ENCODE data around the gene CXCR6.

Gene CXCR6

DNA sequence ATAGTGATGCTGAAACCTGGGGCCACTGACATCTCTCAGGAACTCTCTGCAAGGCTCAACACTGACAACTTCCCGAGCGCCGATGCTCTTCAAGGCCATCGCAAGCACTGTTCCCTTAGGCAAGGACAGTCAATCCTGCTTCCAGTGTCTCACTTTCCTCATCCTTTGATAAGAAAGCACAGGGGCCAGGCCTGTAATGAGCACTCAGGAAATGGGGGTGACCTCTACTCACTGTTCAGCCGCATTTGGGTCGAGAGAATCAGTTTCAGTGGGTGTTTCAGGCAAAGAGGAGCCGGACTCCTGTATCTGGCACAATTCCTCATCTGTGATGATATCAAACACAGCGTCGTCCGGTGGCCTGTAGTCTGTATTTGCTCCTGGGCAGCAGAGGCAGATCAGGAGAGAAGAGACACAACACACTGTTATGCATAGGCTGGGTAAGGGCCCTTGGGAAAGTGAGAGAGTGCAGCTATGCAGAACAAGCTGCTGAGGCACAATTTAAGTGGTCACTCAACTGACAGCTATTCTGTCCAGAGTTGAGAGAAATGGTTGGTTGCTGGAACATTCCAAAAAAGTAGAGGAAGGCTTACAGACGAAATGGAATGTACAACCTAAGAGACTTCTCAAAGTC is 11.9 kb downstream of the CXCR6 start:
- Histone ChIP-seq H4K20me1 (ENCODE audit: insufficient read depth, low read length) (no peaks in the 10 kb centered on the region), H3K9me3 (replicated peaks; ENCODE audit: insufficient read depth, low read length) (no peaks in the 10 kb centered on the region), H3F3A (ENCODE audit: insufficient read depth, low read length) (no peaks in the 10 kb centered on the region), H3K36me3 (replicated peaks; ENCODE audit: insufficient read depth, low read length) (no peaks in the 10 kb centered on the region), H3K79me2 (ENCODE audit: low read length) (no peaks in the 10 kb centered on the region), H3K4me2 (ENCODE audit: low read depth, low read length) (no peak overlapping the region), H2AFZ (ENCODE audit: low read length) (no peak overlapping the region), H3K9me2 (replicated peaks; ENCODE audit: insufficient read depth, low read length) (no peaks in the 10 kb centered on the region), H3K27me3 (replicated peaks; ENCODE audit: insufficient read depth, low read length) (no peaks in the 10 kb centered on the region), H3K4me1 (ENCODE audit: low read length) (no peaks in the 10 kb centered on the region), H3K4me3 (ENCODE audit: low read length) (no peak overlapping the region), H3K9ac (ENCODE audit: low read length) (no peak overlapping the region), H3K27ac (ENCODE audit: low read length) (no peak overlapping the region)
- no peak for DNase-seq
- TF ChIP-seq EZH2 (optimal IDR thresholded peaks at IDR 0.05; ENCODE audit: low read depth, low read length) (no peak), EZH2phosphoT487 (IDR thresholded peaks at IDR 0.05; ENCODE audit: low read length) (no peak)
- TF ChIP-seq, protein P1, sequence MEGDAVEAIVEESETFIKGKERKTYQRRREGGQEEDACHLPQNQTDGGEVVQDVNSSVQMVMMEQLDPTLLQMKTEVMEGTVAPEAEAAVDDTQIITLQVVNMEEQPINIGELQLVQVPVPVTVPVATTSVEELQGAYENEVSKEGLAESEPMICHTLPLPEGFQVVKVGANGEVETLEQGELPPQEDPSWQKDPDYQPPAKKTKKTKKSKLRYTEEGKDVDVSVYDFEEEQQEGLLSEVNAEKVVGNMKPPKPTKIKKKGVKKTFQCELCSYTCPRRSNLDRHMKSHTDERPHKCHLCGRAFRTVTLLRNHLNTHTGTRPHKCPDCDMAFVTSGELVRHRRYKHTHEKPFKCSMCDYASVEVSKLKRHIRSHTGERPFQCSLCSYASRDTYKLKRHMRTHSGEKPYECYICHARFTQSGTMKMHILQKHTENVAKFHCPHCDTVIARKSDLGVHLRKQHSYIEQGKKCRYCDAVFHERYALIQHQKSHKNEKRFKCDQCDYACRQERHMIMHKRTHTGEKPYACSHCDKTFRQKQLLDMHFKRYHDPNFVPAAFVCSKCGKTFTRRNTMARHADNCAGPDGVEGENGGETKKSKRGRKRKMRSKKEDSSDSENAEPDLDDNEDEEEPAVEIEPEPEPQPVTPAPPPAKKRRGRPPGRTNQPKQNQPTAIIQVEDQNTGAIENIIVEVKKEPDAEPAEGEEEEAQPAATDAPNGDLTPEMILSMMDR (IDR thresholded peaks at IDR 0.05; ENCODE audit: low read length): no peak

DNA sequence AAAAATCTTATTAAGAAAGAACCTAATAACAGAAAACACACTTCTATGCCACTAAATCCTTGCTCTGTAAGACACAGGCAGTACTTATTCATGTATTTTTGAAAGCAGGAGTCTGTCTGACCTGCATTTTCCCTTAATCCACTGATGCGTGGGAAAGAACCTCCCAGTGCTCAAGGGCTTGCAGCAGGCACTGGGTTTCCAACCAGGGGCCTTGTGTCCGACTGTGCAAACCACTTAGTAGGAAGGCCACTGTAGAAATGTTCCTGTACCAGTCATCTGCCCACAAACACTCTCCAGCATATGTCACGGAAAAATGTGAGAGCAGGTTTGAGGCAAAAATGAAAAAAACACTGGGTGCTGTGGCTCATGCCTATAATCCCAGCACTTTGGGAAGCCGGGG is 12.4 kb downstream of the CXCR6 start:
- no peak overlapping the region for H3K9ac ChIP-seq (ENCODE audit: low read length)
- no peaks in the 10 kb centered on the region for H3K9me2 ChIP-seq (replicated peaks; ENCODE audit: insufficient read depth, low read length)
- no peaks in the 10 kb centered on the region for H3K9me3 ChIP-seq (replicated peaks; ENCODE audit: insufficient read depth, low read length)
- H3K27me3 ChIP-seq (replicated peaks; ENCODE audit: insufficient read depth, low read length): no peaks in the 10 kb centered on the region
- H4K20me1 ChIP-seq (ENCODE audit: insufficient read depth, low read length): no peaks in the 10 kb centered on the region
- no peak for DNase-seq
- H3K4me2 ChIP-seq (ENCODE audit: low read depth, low read length): no peak overlapping the region
- no peak overlapping the region for H2AFZ ChIP-seq (ENCODE audit: low read length)
- no peak overlapping the region for H3K4me3 ChIP-seq (ENCODE audit: low read length)
- no peaks in the 10 kb centered on the region for H3K4me1 ChIP-seq (ENCODE audit: low read length)
- no peaks in the 10 kb centered on the region for H3F3A ChIP-seq (ENCODE audit: insufficient read depth, low read length)
- H3K79me2 ChIP-seq (ENCODE audit: low read length): no peaks in the 10 kb centered on the region
- TF ChIP-seq, protein P1 (IDR thresholded peaks at IDR 0.05; ENCODE audit: low read length): no peak
- H3K36me3 ChIP-seq (replicated peaks; ENCODE audit: insufficient read depth, low read length): no peaks in the 10 kb centered on the region
- no peak overlapping the region for H3K27ac ChIP-seq (ENCODE audit: low read length)

DNA sequence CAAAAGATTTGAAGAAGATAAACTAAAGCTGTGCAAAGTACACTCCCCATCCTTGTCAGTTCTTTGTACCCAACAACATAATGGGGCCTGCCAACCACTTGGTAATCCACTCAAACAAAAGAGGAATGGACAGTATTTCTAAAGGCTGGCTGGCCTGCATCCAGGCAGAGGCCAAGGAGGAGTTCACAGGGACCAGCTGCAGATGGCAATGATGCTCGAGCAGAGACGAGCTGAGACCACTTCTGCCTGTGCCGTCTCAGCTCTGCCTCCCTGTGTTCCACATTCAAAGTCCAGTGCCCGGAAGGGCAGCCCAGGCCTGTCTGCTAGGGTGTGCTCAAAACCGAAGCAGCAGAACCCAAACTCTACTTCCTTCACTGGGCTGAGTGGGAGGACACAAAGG is 14.3 kb downstream of the CXCR6 start:
- no peaks in the 10 kb centered on the region for H3K36me3 ChIP-seq (replicated peaks; ENCODE audit: insufficient read depth, low read length)
- TF ChIP-seq EZH2 (optimal IDR thresholded peaks at IDR 0.05; ENCODE audit: low read depth, low read length) (no peak), EZH2phosphoT487 (IDR thresholded peaks at IDR 0.05; ENCODE audit: low read length) (no peak)
- TF ChIP-seq, protein P1 (IDR thresholded peaks at IDR 0.05; ENCODE audit: low read length): no peak

More for the DNA sequence above, 14.3 kb downstream of the CXCR6 start:
- Histone ChIP-seq H3K79me2 (ENCODE audit: low read length) (no peaks in the 10 kb centered on the region), H3K27me3 (replicated peaks; ENCODE audit: insufficient read depth, low read length) (no peaks in the 10 kb centered on the region), H3K4me1 (ENCODE audit: low read length) (peaks cover 11% of the 10 kb centered on the region), H3K9me3 (replicated peaks; ENCODE audit: insufficient read depth, low read length) (no peaks in the 10 kb centered on the region), H3F3A (ENCODE audit: insufficient read depth, low read length) (0 out of 2 replicates have a peak, but pooled peaks cover 2% of the 10 kb centered on the region), H2AFZ (ENCODE audit: low read length) (no peak overlapping the region), H4K20me1 (ENCODE audit: insufficient read depth, low read length) (no peaks in the 10 kb centered on the region), H3K4me2 (ENCODE audit: low read depth, low read length) (no peak overlapping the region), H3K9me2 (replicated peaks; ENCODE audit: insufficient read depth, low read length) (no peaks in the 10 kb centered on the region), H3K27ac (ENCODE audit: low read length) (no peak overlapping the region), H3K9ac (ENCODE audit: low read length) (no peak overlapping the region), H3K4me3 (ENCODE audit: low read length) (no peak overlapping the region)
- no peak for DNase-seq
